SJSA1 (cell line): ENCODE data around the gene TACR2. TPM values are rescaled to one million over a fixed set of nuclear protein-coding genes. Genes with fewer than 3 reads are reported as not detected.
"Not testable (repeated sequence)": the region's sequence is repeated elsewhere in the genome, so short reads cannot be mapped to it uniquely, and the experiment has no call there.

Source experiments
- DNase-seq, 2 experiments: peaks; one replicate each; pipeline ENCODE4 v3.0.0-alpha.2; 2015 to 2020; ENCODE audit warnings: low spot score in 2 of 2, low read depth in 1 of 2
- H3K27ac ChIP-seq: fragments of 250-450 bp; sonication (Bioruptor Pico); 2 replicates; pipeline ENCODE4 v1.5.1; 2020; ENCODE audit warnings: mild to moderate bottlenecking, moderate library complexity
- H3K27me3 ChIP-seq: fragments of 250-450 bp; sonication (Bioruptor Pico); replicated peaks from 2 replicates; pipeline ENCODE4 v1.5.1; 2020; ENCODE audit warnings: mild to moderate bottlenecking, moderate library complexity
- H3K36me3 ChIP-seq: fragments of 250-450 bp; sonication (Bioruptor Pico); 2 replicates; pipeline ENCODE4 v1.5.1; 2020; ENCODE audit warnings: mild to moderate bottlenecking
- H3K4me1 ChIP-seq: fragments of 250-450 bp; sonication (Bioruptor Pico); replicated peaks from 2 replicates; pipeline ENCODE4 v1.6.1; 2021; ENCODE audit warnings: mild to moderate bottlenecking
- H3K4me3 ChIP-seq: fragments of 250-450 bp; sonication (Bioruptor Pico); 2 replicates; pipeline ENCODE4 v1.5.1; 2020; ENCODE audit warnings: mild to moderate bottlenecking
- H3K9me3 ChIP-seq: fragments of 250-450 bp; sonication (Bioruptor Pico); replicated peaks from 2 replicates; pipeline ENCODE4 v1.5.1; 2020; ENCODE audit warnings: mild to moderate bottlenecking
- total RNA-seq: library from RNA; depleted of rRNA; stranded (reverse); fragments of >200 nt; shearing (Covaris generic); gene quantifications from 2 replicates; pipeline ENCODE4 v1.2.3, GENCODE V29; 2014

Gene TACR2
- total RNA-seq, 1 experiment from 2014 or later = not detected

GRCh38 chr10:69456880-69457693, 40.4 kb upstream of the TACR2 start:
- no peak overlapping the region for H3K4me3 ChIP-seq
- no peaks in the 10 kb centered on the region for H3K9me3 ChIP-seq
- peaks cover 14% of the 10 kb centered on the region for H3K4me1 ChIP-seq
- DNase-seq = no peak
- no peaks in the 10 kb centered on the region for H3K36me3 ChIP-seq
- H3K27ac ChIP-seq = no peak overlapping the region
- H3K27me3 ChIP-seq = no peaks in the 10 kb centered on the region

DNA sequence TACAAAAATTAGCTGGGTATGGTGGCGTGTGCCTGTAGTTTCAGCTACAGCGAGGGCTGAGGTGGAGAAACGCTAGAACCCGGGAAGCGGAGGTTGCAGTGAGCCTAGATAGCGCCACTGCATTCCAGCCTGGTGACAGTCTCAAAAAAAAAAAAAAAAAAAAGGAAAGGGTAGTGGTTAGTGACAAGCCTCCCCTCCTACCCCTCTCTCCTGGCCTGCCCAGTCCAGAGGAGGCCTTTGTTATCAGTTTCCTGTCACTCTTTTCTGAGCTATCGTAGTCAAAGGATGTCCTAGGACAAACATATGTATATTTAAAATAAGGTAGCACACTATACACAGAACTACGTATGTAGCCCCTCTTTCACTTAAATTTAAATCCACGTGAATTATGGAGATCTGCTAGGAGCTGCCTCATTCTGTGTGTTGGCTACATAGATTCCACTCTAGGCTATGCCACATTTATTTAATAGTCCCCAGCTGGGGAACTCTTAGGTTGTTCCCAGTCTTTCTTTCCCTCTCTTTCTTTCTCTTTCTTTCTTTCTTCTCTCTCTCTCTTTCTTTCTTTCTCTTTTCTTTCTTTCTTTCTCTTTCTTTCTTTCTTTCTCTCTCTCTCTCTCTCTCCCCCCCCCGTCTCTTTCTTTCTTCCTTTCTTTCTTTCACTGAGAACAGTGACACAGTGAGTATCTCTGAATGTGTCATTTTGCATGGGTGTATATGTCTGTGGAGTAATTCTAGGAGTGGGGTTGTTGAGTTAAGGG, 38.5 kb upstream of the TACR2 start:
- Histone ChIP-seq H3K4me3 (no peak overlapping the region), H3K4me1 (peaks cover 27% of the 10 kb centered on the region), H3K9me3 (no peaks in the 10 kb centered on the region), H3K36me3 (no peaks in the 10 kb centered on the region), H3K27ac (no peak overlapping the region), H3K27me3 (no peaks in the 10 kb centered on the region)
- DNase-seq = no peak

DNA sequence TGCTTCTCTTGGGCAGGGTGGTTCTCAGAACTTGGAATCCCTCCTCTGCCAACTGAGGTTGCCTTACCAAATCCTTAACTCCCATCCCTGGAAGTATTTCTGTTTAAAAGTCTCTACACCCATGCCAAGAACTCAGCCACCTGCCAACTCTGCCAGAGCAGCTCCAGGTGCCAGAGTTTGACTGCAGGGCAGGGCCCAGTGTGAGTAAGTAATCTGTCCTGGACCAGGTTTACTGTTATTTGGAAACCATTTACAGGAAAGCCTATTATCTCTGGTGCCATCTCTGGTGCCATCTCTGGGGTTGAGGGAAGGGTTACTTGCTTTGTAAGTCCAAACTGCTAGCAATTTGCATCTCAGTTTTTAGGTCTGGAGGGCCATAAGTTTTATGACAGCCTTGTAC, 37.1 kb upstream of the TACR2 start:
- Histone ChIP-seq H3K36me3 (no peaks in the 10 kb centered on the region), H3K4me1 (peaks cover 36% of the 10 kb centered on the region), H3K9me3 (no peaks in the 10 kb centered on the region), H3K27me3 (no peaks in the 10 kb centered on the region), H3K27ac (no peak overlapping the region), H3K4me3 (no peak overlapping the region)
- no peak for DNase-seq

DNA sequence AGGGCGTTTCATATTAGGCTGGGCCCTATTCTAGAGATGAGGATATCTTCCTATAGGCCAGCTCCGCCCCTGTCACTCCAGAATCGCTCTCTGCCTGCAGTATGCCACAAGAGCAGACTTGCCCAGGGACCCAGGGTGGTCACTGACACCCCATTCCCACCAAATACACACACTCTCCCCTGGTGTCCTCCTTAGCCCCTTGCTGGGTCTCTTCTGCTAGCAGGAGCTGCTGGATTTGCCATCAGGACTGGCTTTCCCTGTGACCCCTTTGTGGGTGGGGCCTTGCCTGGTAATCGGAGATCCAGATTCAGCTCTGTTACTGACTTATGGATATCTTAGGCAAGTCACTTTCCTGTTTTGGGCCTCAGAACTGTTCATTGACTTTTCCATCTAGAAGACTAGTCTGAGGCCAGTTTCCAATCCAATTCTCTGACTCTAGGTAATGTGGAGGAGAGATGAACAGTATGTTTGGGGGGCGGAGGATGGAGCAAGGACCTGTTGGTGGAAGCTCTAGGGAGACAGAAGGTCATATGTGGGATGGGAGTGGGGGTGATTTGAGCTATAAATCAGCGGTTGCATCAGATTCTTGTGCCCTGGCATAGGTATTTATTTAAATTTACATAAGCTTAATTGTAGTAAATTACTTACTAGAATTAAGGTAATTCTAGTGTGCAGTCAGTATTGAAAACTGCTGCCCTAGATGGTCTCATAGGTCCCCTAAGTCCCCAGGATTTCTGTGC, 36.1 kb upstream of the TACR2 start:
- Histone ChIP-seq H3K27ac (no peak overlapping the region), H3K27me3 (no peaks in the 10 kb centered on the region), H3K36me3 (no peaks in the 10 kb centered on the region), H3K4me3 (no peak overlapping the region), H3K9me3 (no peaks in the 10 kb centered on the region), H3K4me1 (peaks cover 45% of the 10 kb centered on the region)
- DNase-seq = no peak

DNA sequence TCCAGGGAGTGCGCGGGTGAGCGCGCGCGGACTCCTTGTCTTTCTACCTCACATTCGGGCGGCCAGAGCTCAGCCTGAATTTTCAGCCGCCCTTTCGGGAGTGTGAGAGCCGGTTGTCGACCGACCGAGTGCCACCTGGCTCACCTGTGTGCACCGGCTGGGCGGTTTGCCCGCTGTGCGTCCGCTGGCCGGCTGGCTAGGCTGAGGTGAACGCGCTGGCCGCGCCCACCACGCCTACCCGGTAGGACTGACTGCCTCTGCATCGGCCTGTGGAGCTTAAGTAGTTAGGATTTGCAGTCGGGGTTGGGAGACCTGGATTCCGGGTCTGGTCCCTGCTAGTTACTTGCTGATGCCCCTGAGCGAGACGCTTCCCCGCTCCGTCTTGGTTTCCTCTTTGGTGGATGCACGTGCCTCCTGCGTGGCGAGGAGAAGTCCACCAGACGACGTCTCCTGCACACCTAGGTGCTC, 35.1 kb upstream of the TACR2 start:
- Histone ChIP-seq H3K4me3 (peak overlapping the region; percentile 49), H3K27ac (no peak overlapping the region), H3K27me3 (no peaks in the 10 kb centered on the region), H3K4me1 (peaks cover 50% of the 10 kb centered on the region), H3K9me3 (no peaks in the 10 kb centered on the region), H3K36me3 (no peaks in the 10 kb centered on the region)
- DNase-seq = no peak

DNA sequence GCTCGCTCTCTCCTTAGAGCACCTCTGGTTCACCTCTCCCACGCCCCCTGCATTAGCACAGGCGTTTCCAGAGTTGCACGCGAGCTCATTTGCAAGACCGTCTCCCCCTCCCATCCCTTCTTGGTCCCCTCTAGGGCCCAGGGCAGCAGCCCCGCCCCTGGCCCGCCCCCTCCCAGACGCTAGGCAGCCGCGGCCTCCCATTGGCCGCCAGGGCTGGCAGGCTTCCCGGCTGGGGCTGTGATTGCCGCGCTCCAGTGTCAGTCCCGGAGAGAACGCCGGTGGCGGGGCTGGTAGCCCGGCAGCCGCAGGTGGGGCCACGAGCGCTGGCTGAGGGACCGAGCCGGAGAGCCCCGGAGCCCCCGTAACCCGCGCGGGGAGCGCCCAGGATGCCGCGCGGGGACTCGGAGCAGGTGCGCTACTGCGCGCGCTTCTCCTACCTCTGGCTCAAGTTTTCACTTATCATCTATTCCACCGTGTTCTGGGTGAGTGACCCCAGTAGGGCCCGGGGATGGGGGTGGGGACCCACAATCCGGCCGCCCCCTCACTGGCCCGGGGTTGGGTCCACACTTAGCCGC, 34.6 kb upstream of the TACR2 start, which contains the start of gene TSPAN15:
TSPAN15 (plus strand) TSS at position 257 of the 575 bp plus-strand sequence; CDS start at position 387, 130 bp downstream.
- H3K27me3 ChIP-seq = no peaks in the 10 kb centered on the region
- H3K27ac ChIP-seq = no peak within 1 kb of the TSS
- peaks cover 50% of the 10 kb centered on the region for H3K4me1 ChIP-seq
- H3K36me3 ChIP-seq = no peaks in the 10 kb centered on the region
- H3K4me3 ChIP-seq = peak within 1 kb of the TSS; percentile 49
- peak; percentile 50 to 79 for DNase-seq
- no peaks in the 10 kb centered on the region for H3K9me3 ChIP-seq

GRCh38 chr10:69450395-69450794, 33.7 kb upstream of the TACR2 start:
- not testable (repeated sequence) for DNase-seq, H3K27me3 ChIP-seq, H3K9me3 ChIP-seq, H3K4me3 ChIP-seq, H3K36me3 ChIP-seq, H3K27ac ChIP-seq
- H3K4me1 ChIP-seq = peaks cover 55% of the 10 kb centered on the region

DNA sequence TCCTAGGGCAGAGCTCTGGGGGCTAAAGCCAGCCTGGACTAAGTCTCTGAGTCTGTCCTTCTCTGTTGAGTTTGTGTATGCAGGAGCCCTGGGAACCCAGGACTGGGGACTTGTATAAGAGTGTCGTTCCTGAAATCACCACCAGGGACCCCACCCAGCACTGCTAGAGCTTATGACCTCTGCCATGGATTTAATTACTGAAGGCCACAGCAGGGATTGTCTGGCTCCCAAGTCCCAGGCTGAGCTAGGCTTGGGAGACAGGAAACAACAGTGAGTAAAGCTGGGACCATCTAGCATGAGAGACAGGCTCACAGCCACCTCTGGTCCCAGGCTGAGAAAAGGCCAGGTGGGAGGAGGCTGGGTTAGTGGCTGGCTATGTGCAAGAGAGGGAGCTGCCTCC, 33.1 kb upstream of the TACR2 start:
- peak; percentile 63 to 74 for DNase-seq
- no peaks in the 10 kb centered on the region for H3K36me3 ChIP-seq
- H3K27me3 ChIP-seq = no peaks in the 10 kb centered on the region
- peak overlapping the region; percentile 7; the same call in 1 of the 2 replicates for H3K27ac ChIP-seq
- H3K4me1 ChIP-seq = peaks cover 59% of the 10 kb centered on the region
- H3K9me3 ChIP-seq = no peaks in the 10 kb centered on the region
- H3K4me3 ChIP-seq = no peak overlapping the region

DNA sequence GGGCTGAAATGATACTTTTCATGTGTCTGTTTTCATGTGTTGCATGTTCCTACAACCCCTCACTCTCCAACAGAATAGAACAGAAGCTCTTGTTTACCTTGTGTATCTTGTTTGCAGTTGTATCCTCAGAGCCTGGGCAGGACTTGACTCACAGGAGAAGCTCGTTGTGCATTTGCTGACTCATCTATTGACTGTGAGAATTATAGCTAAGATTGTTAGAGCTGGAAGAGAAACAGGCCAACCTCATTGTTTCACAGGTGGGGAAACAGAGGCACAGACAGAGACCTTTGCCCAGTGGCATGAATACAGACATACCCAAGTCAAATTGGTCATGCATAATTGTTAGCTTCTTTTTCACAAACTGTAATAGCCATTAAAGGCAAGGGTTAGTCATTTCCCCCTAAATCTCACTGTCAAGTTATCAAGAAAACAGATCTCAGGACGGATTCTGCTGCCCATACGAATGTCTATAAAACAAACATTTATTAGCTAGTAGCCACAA, 30.0 kb upstream of the TACR2 start:
- H3K36me3 ChIP-seq = no peaks in the 10 kb centered on the region
- H3K27me3 ChIP-seq = no peaks in the 10 kb centered on the region
- peaks cover 56% of the 10 kb centered on the region for H3K4me1 ChIP-seq
- peak overlapping the region; percentile 73 for H3K27ac ChIP-seq
- H3K4me3 ChIP-seq = no peak overlapping the region
- DNase-seq = peak; percentile 80 to 89
- no peaks in the 10 kb centered on the region for H3K9me3 ChIP-seq

DNA sequence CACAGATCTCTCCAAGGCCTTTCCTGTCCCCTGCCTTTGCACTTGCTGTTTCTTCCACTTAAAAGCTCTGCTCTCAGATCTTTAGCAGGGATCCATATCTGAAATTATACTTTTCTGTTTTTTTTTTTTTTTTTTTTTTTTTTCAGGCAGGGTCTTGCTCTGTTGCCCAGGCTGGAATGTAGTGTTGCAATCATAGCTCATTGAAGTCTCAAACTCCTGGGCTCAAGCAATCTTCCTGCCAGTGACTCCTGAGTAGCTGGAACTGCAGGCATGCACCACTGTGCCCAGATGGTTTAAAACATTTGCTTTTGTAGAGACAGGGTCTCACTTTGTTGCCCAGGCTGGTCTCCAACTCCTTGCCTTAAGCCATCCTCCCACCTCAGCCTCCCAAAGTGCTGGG, 29.5 kb upstream of the TACR2 start:
- Histone ChIP-seq H3K4me3 (no peak overlapping the region), H3K27me3 (no peaks in the 10 kb centered on the region), H3K27ac (peak overlapping the region; percentile 73), H3K36me3 (no peaks in the 10 kb centered on the region), H3K4me1 (peaks cover 53% of the 10 kb centered on the region), H3K9me3 (no peaks in the 10 kb centered on the region)
- DNase-seq = no peak

DNA sequence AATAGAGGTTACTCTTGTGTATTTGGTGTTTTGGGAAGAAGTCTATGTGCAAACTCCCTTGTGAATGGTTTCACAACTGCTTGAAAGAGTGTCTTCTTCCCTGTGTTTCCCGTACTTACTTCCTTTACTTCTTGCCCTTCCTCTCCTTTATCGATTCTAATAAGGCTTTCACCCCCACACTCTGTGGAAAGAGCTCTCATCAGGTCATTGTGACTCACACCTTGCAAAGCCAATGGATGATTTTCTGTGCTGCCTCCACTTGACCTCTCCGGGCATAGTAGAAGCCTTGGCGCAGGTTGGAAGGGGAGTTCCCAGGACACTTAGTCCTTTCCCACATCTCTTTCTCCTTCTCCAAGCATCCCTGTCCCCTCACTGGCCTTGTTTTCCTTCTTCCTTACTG, 28.3 kb upstream of the TACR2 start:
- H3K36me3 ChIP-seq = no peaks in the 10 kb centered on the region
- H3K27ac ChIP-seq = no peak overlapping the region
- no peak for DNase-seq
- H3K4me3 ChIP-seq = no peak overlapping the region
- H3K27me3 ChIP-seq = no peaks in the 10 kb centered on the region
- no peaks in the 10 kb centered on the region for H3K9me3 ChIP-seq
- H3K4me1 ChIP-seq = peaks cover 45% of the 10 kb centered on the region

- no peaks in the 10 kb centered on the region for H3K27me3 ChIP-seq
- H3K4me3 ChIP-seq = no peak overlapping the region
- no peak for DNase-seq
- H3K4me1 ChIP-seq = peaks cover 45% of the 10 kb centered on the region
- no peaks in the 10 kb centered on the region for H3K9me3 ChIP-seq
- H3K36me3 ChIP-seq = no peaks in the 10 kb centered on the region
- H3K27ac ChIP-seq = no peak overlapping the region
Measured at GRCh38 chr10:69443354-69443753, 26.6 kb upstream of the TACR2 start.

GRCh38 chr10:69439813-69440506, 23.2 kb upstream of the TACR2 start:
- H3K27me3 ChIP-seq = no peaks in the 10 kb centered on the region
- H3K36me3 ChIP-seq = no peaks in the 10 kb centered on the region
- no peak overlapping the region for H3K27ac ChIP-seq
- peaks cover 20% of the 10 kb centered on the region for H3K4me1 ChIP-seq
- H3K9me3 ChIP-seq = no peaks in the 10 kb centered on the region
- H3K4me3 ChIP-seq = no peak overlapping the region
- no peak for DNase-seq
